Neural crest cell (in vitro differentiated cells): ENCODE results near the gene RPL22L1. TPM values are rescaled to one million over a fixed set of nuclear protein-coding genes. Genes with fewer than 3 reads are reported as not detected.

ENCODE experiments used
- DNase-seq: peaks from one replicate; pipeline ENCODE4 v3.0.0; 2021; ENCODE audit warnings: low read depth, mixed read lengths, low spot score
- H3K27ac Mint-ChIP-seq: one replicate; pipeline ENCODE4 v1.8.0; 2021; ENCODE audit warnings: mild to moderate bottlenecking, mixed read lengths; ENCODE audit not compliant: unreplicated experiment
- H3K27me3 Mint-ChIP-seq: 2 replicates; pipeline ENCODE4 v1.8.0; 2021; ENCODE audit warnings: low read depth, mild to moderate bottlenecking, mixed read lengths
- H3K36me3 Mint-ChIP-seq: 2 replicates; pipeline ENCODE4 v1.8.0; 2021; ENCODE audit warnings: low read depth, mild to moderate bottlenecking, mixed read lengths
- H3K4me1 Mint-ChIP-seq: 2 replicates; pipeline ENCODE4 v1.8.0; 2021; ENCODE audit warnings: mixed read lengths
- H3K4me3 Mint-ChIP-seq: one replicate; pipeline ENCODE4 v1.8.0; 2021; ENCODE audit warnings: mild to moderate bottlenecking, mixed read lengths
- H3K9me3 Mint-ChIP-seq: 2 replicates; pipeline ENCODE4 v1.8.0; 2021; ENCODE audit warnings: mixed read lengths
- total RNA-seq: library from RNA; stranded (reverse); gene quantifications from 2 replicates; pipeline ENCODE4 v1.2.1, GENCODE V29; 2021
- TF ChIP-seq, protein P1 (sequence below): fragments of 200-600 bp; sonication (generic); conservative IDR thresholded peaks from 2 replicates; pipeline ENCODE4 v1.5.0; 2021; ENCODE audit warnings: antibody characterized with exemption, mild to moderate bottlenecking

RPL22L1 gene
- total RNA-seq, 1 donor from 2014 or later: 89.6 TPM

DNA sequence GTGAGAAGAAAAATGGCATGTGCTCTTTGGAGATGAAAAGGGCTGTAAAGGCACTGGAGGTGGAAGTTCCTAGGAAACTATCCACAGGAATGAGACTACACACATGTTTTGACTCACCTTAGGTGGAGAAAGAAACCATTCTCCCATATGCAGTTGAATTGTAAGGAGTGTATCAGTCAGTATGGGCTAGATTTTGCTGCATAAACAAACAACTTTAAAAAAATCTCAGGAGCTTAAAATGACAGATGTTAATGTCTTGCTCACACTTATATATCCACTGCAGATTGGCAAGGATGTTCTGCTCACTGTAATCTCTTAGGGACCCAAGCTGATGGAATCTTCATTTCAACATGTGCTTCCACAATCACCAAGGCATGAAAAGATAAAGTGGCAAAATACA is 25.6 kb downstream of the RPL22L1 start:
- Mint-ChIP-seq H3K9me3 (no peaks in the 10 kb centered on the region), H3K36me3 (no peaks in the 10 kb centered on the region)

DNA sequence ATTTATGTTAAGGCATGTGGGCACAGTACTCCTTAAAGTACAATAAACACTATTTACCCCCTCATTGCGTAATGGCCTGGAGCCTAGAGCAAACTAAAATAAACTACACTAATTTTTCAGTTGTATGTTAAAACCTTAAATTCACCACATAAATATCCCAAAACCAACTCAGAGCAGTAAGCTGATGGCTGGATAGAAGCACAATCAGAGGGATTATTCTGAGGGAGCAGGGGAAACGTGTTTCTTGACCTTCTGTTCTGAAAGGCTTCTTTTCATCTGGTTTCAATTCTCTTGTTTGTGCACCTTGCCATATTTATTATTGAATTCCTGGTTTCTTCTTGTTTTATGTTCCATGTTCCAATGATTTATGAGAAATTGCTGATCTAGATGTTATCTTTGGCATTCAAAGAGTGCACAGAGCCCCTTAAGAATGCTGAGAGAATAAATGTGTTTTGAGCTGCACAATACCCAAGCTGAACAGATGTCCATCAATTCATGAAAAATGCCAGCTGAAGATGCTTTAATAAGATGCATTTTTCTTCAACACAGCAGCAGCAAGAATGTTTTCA is 29.6 kb downstream of the RPL22L1 start:
- TF ChIP-seq, protein P1, sequence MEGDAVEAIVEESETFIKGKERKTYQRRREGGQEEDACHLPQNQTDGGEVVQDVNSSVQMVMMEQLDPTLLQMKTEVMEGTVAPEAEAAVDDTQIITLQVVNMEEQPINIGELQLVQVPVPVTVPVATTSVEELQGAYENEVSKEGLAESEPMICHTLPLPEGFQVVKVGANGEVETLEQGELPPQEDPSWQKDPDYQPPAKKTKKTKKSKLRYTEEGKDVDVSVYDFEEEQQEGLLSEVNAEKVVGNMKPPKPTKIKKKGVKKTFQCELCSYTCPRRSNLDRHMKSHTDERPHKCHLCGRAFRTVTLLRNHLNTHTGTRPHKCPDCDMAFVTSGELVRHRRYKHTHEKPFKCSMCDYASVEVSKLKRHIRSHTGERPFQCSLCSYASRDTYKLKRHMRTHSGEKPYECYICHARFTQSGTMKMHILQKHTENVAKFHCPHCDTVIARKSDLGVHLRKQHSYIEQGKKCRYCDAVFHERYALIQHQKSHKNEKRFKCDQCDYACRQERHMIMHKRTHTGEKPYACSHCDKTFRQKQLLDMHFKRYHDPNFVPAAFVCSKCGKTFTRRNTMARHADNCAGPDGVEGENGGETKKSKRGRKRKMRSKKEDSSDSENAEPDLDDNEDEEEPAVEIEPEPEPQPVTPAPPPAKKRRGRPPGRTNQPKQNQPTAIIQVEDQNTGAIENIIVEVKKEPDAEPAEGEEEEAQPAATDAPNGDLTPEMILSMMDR: no peak
- H3K36me3 Mint-ChIP-seq: no peaks in the 10 kb centered on the region
- H3K27me3 Mint-ChIP-seq: no peaks in the 10 kb centered on the region
- no peak for DNase-seq
- no peak overlapping the region for H3K4me3 Mint-ChIP-seq
- H3K4me1 Mint-ChIP-seq: peaks cover 23% of the 10 kb centered on the region
- H3K27ac Mint-ChIP-seq: no peak overlapping the region
- no peaks in the 10 kb centered on the region for H3K9me3 Mint-ChIP-seq

More for the DNA sequence above, 25.6 kb downstream of the RPL22L1 start:
- H3K4me1 Mint-ChIP-seq: peaks cover 13% of the 10 kb centered on the region
- no peak overlapping the region for H3K4me3 Mint-ChIP-seq
- no peak overlapping the region for H3K27ac Mint-ChIP-seq
- TF ChIP-seq, protein P1: no peak
- H3K27me3 Mint-ChIP-seq: no peaks in the 10 kb centered on the region
- no peak for DNase-seq

DNA sequence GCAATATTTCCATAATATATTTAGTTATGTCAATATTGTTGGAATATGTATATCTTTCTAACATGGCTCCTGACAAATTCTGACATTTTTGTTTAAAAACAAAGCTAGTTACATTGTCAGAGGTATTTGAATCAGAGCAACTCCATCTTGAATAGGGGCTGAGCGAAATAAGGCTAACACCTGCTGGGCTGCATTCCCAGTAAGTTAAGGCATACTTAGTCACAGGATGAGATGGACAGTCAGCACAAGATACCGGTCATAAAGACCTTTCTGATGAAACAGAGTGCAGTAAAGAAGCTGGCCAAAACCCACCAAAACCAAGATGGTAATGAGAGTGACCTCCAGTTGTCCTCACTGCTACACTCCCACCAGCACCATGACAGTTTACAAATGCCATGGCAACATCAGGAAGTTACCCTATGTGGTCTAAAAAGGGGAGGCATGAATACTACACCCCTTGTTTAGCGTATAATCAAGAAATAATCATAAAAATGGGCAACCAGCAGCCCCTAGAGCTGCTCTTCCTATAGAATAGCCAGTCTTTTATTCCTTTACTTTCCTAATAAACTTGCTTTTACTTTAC is 30.4 kb downstream of the RPL22L1 start:
- TF ChIP-seq, protein P1: no peak
- H3K27me3 Mint-ChIP-seq: no peaks in the 10 kb centered on the region
- peaks cover 26% of the 10 kb centered on the region for H3K4me1 Mint-ChIP-seq
- no peak for DNase-seq
- no peaks in the 10 kb centered on the region for H3K9me3 Mint-ChIP-seq
- no peaks in the 10 kb centered on the region for H3K36me3 Mint-ChIP-seq
- H3K4me3 Mint-ChIP-seq: no peak overlapping the region
- no peak overlapping the region for H3K27ac Mint-ChIP-seq

DNA sequence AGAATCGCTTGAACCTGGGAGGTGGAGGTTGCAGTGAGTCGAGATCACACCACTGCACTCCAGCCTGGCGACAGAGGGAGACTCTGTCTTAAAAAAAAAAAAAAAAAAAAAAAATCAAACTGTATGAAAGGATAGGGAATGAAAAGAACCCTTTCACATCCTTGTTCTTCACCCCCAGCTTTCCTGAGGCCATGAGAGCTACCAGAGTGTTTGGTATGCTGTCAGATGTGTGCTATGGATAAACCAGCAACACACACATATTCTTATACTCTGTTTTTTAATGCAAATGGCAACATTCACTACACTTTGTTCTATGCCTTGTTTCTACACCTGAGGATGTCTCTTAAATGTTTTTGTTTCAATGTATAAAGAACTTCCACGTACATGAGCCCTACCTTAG is 33.5 kb downstream of the RPL22L1 start:
- Mint-ChIP-seq H3K4me1 (peaks cover 26% of the 10 kb centered on the region), H3K36me3 (no peaks in the 10 kb centered on the region), H3K9me3 (no peaks in the 10 kb centered on the region), H3K27me3 (no peaks in the 10 kb centered on the region), H3K27ac (no peak overlapping the region), H3K4me3 (peak overlapping the region; percentile 44)
- TF ChIP-seq, protein P1: no peak
- DNase-seq: no peak

DNA sequence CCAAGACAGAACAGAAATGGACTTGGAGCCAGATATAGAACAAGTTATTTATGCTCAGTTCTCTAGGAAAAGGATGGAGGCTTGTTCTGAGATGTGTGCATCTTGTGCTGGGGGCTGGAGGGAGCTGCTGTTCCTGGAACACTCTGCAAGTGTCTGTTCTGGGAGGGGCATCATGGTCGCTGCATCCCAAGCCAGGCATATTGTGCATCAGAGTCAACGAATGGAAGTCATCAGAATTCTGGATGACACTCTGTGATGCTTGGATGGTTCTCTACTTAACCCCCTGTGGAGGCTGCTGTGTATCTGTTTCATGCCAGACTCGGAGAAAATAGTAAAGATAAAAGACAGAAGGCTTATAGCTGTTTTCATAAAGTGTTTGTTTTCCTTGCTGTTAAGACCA is 34.7 kb downstream of the RPL22L1 start:
- Mint-ChIP-seq H3K36me3 (no peaks in the 10 kb centered on the region), H3K27me3 (no peaks in the 10 kb centered on the region), H3K4me1 (peaks cover 19% of the 10 kb centered on the region), H3K9me3 (no peaks in the 10 kb centered on the region), H3K4me3 (no peak overlapping the region), H3K27ac (no peak overlapping the region)
- no peak for DNase-seq
- TF ChIP-seq, protein P1: no peak
